Measurements from ENCODE around the gene SLC9A3.

DNA sequence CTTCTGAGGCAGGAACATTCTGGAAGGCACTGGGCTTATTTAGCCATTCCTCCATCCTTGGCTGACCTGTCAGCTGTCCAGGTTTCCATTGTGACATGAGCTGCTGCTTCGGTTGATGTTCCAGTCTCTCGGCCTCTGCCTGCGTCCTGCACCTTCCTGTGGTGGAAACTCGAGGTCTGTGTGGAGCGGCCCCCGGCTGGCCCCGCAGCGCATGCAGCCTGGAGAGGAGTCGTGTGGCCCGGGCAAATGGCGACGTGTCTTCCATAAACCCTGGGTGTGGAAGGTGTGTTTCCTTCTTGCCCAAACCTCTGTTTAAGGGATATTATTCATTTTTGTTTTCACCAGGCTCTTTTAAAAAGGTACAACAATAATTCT, 36.5 kb upstream of the SLC9A3 start:
- no peak for TF ChIP-seq POLR2A (IDR thresholded peaks at IDR 0.05)
- TF ChIP-seq POLR2AphosphoS5 (IDR thresholded peaks at IDR 0.05) = no peak

Data from prostate gland (tissue), 1 donor.